SH-SY5Y (cell line): ENCODE measurements around the gene NOX1.

Experiments
- GATA2 ChIP-seq: IDR thresholded peaks from 2 replicates; pipeline ENCODE4 v1.6.1; 2011; ENCODE audit warnings: mild to moderate bottlenecking, low read depth, low read length
- GATA3 ChIP-seq: IDR thresholded peaks from 2 replicates; pipeline ENCODE4 v1.6.1; 2011; ENCODE audit warnings: low read depth, mild to moderate bottlenecking, low read length, moderate library complexity

The NOX1 gene

GRCh38 chrX:100852810-100853209 lies 21.3 kb downstream of the NOX1 start:
- TF ChIP-seq GATA3 = no peak
- TF ChIP-seq GATA2 = no peak

- TF ChIP-seq GATA3 = no peak
- TF ChIP-seq GATA2 = no peak
Measured at GRCh38 chrX:100850317-100850716, 23.8 kb downstream of the NOX1 start.

- TF ChIP-seq GATA2 (no peak), GATA3 (no peak)
Measured at GRCh38 chrX:100831219-100831946, 42.8 kb downstream of the NOX1 start.

- TF ChIP-seq GATA2 (no peak), GATA3 (no peak)
Measured at GRCh38 chrX:100830547-100830946, 43.6 kb downstream of the NOX1 start.

- no peak for TF ChIP-seq GATA3
- no peak for TF ChIP-seq GATA2
Measured at GRCh38 chrX:100830143-100830542, 44.0 kb downstream of the NOX1 start.

- no peak for TF ChIP-seq GATA3
Measured at GRCh38 chrX:100829730-100830129, 44.4 kb downstream of the NOX1 start.

- TF ChIP-seq GATA2 (no peak), GATA3 (no peak)
Measured at GRCh38 chrX:100819837-100820666, 54.1 kb downstream of the NOX1 start, which contains the start of gene CSTF2. TSS of gene CSTF2 (plus strand) at chrX:100820391. CDS start at chrX:100820417, 26 bp downstream.

GRCh38 chrX:100819534-100819836 lies 54.7 kb downstream of the NOX1 start:
- TF ChIP-seq GATA2 = no peak
- TF ChIP-seq GATA3 = no peak

GRCh38 chrX:100817340-100817739 lies 56.8 kb downstream of the NOX1 start:
- TF ChIP-seq GATA2 (no peak), GATA3 (no peak)

- TF ChIP-seq GATA3 = no peak
- no peak for TF ChIP-seq GATA2
Measured at GRCh38 chrX:100812216-100813158, 61.7 kb downstream of the NOX1 start.

GRCh38 chrX:100804780-100805179 lies 69.4 kb downstream of the NOX1 start:
- no peak for TF ChIP-seq GATA3
- no peak for TF ChIP-seq GATA2

- TF ChIP-seq GATA3 (no peak), GATA2 (no peak)
Measured at GRCh38 chrX:100802843-100803242, 71.3 kb downstream of the NOX1 start.

- TF ChIP-seq GATA2 (no peak), GATA3 (no peak)
Measured at GRCh38 chrX:100798484-100799214, 75.5 kb downstream of the NOX1 start.
